Inferior parietal cortex (tissue), 1 donor: ENCODE measurements around the gene IP6K3.
A peak's percentile ranks its signal among the peaks of the same experiment; 100 is the strongest.

Experiments
- DNase-seq: peaks from one replicate; pipeline ENCODE4 v3.0.0-alpha.2; 2016; ENCODE audit errors: extremely low spot score

IP6K3 gene

DNA sequence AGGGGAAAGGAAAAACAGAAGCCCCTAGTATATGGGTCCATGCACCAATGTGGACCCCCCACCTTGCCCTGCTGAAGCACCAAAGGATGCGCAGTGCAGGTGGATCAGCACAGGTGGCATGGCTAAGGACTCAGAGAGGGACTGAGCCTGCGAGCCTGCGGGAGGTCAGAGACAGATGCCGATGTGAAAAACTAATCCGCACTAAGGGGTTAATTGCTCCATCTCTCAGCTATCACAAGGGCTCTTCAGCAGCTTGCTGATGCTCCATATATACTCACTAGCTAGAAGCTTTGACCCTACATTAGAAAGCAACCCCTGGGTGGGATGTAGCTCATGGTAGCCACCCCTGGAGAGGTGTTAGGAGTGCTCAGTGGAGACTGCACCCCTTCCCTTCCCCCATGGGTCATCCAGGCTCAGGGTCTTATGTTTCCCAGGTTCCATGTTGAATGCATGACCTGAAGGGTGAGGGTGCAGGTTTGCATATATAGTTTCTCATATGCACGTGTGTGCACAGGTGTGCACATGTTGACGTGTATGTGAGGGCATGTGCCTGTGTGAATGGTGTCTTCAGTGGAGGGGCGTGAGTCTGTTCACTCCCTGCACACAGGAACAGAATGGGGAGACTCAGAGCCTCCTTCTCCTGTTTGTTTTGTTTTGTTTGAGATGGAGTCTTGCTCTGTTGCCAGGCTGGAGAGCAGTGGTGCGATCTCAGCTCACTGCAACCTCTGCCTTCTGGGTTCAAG lies 13.4 kb upstream of the IP6K3 start:
- DNase-seq = no peak

DNA sequence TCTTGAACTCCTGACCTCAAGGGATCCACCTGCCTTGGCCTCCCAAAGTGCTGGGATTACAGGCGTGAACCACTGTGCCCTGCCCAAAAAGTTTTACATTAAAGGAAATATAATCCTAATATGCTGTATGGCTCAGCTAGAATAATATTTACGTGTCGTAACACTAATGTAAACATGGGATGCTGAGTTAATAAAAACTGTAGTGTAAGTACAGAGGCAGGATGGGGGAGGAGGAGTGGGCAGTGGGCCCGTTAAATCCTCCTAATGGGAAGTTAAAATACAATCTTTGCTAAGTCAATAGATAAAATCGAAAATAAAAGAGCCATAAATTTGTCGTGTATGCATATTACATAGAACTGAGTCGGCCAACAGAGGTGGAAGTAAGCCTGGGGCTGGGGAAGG lies 12.1 kb upstream of the IP6K3 start:
- DNase-seq = no peak

DNA sequence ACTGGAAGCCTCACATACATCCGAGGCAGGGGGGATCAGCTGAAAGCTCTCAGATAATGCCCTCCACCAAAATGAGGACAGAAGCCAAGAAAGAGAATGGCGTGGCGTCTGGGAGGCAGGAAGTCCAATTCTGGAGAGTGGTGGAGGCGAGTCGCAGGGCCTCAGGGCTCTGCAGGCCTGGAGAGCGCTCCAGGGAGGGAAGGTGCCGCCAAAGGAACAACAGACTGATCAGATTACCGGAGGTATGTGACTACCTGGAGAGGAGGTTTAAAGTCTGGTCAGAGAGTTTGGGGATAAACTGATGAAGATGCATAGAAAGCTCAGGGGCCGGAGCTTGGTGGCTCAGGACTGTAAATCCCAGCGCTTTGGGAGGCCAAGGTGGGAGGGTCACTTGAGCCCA lies 11.2 kb upstream of the IP6K3 start:
- no peak for DNase-seq

DNA sequence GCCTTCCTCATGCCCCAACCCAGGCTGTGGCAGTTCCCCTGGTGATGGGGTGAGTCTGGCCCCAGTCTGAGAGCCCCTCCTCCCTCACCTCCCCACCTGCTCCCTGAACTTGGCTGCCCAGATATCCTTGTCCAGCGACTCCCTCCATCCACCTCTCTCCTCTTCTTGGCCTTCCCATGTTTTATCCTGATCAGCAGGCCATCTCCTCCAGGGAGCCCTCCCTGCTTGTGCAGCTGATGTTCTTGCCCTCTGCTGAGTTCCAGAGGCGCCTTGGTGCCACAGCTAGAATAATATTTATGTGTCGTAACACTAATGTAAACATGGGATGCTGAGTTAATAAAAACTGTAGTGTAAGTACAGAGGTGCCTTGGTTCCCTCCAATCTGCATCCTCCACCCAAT lies 10.4 kb upstream of the IP6K3 start:
- DNase-seq = no peak

DNA sequence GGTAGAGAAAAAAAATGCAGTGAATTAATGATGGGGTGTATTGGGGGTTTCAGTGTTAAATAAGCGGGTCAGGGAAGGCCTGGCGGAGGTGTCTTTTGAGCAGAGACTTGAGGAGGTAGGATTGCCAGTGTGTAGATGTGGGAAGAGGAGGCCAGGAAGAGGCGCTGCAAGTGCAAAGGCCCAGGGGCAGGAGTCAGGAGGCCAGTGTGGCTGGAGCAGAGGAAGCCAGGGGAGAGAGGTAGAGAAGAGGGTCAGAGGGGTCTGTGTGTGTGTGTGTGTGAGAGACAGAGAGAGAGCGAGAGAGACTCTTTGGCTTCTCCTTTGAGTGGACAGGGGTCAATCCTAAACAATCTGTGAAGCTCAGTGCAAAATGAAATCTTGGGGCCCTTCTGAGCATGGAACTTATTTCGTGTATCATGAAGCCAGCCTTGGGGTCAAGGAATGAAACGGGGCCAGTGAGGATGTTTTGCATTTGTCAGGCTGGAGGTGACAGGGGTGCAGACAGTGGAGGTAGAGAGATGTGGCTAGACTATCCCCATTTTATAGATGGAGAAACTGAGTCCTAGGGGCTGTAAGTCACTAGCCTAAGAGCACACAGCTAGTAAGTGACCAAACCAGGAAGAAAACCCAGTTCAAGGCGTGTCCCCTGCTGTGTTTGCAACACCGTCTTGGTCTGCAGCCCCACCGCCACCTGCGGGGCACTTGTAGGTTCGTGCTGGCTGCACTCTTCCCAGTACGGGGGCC lies 9.7 kb upstream of the IP6K3 start:
- DNase-seq = no peak

DNA sequence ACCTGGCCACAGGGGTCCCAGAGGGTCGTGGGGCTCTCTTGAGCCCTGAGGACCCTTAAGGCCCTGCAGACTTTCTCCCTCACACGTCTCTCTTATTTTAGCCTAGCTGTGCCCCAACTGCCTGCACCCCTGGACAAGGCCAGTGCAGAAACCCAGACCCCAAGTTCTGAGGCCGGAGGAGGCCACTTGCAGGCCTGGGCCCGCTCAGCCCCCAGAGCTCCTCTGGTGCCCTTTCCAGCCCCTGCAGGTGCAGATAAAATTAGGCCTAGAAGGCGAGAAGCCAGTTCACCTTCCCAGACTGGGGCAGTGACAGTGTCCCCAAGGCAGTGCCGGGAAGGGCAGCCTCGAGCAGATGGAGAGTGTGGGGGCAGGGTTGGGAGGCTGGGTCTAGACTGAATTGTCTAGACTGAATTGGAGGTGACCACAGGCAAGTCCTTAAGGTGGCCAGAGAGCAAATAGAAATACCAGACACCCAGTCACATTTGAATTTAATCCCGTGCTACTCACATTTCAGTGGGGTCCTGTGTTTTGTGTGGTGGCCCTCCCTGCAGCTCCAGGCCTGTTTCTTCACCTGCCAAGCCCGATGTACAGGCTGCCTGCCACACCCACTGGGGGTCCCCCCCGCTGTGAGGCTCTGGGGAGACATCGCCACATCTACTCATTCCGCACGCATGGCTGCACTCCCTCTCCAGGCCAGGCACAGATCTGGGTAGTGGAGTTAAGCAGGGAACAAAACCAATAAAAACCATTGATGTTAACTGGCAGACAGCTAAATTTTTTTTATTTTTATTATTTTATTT lies 8.6 kb upstream of the IP6K3 start:
- DNase-seq = no peak

DNA sequence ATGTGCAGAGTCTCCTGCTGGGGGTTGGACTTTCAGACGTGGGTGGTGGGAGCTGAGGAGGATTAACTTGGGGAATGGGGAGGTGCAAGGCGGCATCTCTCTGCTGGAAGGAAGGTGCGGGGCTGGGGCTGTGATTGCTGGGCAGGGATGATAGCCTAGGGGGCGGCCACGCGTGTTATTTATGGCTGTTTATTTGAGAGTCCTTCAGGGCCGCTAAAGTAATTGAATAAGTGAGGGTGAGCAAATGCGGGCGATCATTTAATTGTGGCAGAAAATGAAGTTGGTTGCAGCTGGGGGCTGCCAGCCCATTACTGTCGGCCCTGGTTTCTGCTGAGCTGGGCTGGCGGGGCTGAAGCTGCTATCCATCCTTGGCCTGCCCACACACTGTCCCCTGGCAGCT lies 7.5 kb upstream of the IP6K3 start:
- no peak for DNase-seq

DNA sequence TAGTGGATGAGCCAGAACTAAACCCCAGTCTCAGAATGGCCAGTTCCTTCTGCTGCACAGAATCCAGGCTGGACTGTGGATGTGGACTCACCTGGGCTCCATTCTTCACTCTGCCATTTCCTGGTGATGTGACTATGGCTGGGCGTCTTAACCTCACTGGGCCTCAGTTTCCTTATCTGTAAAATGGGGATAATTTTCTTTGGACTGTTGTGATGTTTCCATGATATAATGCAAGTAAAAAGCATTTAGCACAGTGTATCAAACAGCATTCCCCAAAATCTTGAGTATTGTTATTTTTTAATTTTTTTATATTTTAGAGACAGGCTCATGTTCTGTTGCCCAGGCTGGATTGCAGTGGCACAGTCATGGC lies 5.9 kb upstream of the IP6K3 start:
- no peak for DNase-seq

DNA sequence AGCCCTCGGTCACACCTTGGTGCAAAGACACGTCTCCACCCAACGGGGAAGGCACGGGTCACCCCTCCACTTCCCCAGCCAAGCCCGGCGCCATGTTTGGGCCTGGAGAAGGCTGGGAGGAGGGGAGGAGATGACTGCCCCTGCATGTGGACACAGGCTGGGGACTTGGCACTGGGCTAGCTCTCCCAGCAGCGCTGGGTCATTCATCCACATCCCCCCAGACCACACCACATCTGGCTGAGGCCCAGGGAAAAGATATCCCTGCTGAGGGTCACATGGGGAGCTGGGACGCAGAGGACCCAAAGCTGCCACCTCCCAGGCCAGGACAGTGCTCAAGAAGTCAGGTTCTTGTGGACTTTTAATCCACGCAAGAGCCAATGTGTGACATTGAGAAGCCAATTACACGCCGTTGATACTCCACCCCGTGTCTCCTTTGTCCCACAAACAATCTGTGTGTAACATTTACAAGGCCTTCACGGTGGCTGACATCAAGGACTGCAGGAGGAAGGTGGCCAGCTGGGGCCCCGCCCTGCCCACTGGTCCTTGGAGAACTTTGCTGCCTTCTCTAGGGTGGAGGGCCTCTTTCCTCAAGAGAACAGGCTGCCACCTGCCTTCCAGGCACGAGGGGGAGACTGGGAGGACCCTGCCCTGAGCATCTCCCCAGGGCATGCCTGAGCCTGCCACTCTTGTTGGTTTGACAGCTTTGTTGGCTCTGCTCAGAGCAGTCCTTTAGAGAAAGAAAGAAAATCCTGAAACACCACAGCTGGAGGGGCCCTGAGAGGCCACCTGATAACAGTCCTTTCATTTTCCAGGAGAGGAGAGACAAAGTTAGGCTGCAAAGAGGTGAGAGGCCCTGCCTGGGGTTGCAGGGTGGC lies 5.3 kb upstream of the IP6K3 start:
- no peak for DNase-seq

DNA sequence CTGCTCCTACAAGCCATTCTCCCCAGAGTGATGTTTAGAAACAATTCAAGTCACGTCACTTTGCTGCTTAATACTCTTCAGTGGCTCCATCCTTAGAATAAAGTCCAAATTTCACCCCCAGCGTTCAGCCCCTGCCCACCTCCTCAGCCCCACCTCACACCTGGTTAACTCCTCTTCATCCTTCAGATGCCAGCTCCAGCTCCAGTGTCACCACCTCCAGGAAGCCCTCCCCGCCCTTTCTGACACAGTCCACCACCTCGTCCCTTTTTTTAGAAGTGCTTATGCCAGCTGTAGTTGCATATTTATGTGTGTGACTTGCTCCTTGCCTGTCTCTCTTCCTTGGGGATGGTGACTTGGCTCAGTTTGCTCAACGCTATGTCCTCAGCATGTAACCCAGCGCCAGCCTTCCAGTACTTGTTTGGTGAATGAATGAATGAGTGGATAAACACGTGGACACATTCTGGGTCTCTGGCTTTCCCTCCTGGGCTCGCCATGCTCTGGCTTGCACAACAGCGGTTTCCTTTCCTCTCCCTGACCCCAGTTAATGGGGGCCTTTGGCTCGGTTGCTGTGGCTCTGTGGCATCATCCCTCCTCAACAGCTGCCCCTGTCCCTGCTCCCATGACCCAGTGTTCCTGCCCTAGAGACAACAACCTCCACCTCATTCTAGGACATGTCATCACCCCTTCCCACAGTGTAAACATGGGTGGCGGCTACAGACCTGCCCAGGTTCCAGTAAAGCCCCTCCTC lies 3.7 kb upstream of the IP6K3 start:
- DNase-seq = no peak

DNA sequence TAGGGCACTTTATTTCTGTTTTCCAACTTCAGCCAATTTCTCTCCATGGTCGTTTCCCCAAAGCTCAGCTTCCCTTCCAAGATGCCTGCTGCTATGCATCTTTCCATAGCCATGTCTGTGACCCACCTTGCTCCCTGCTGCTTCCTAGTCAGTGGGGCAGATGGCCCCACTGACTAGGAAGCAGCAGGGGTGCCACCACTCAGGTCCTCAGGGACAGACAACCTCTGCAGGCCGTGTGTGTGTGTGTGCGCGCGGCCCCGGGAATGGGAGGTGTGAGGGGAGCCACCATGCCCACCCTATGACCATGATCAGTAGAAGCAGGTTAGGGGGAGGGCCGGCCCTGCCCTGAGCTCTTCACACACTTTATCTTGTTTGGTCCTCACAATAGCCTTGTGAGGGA lies 2.7 kb upstream of the IP6K3 start:
- DNase-seq = no peak

DNA sequence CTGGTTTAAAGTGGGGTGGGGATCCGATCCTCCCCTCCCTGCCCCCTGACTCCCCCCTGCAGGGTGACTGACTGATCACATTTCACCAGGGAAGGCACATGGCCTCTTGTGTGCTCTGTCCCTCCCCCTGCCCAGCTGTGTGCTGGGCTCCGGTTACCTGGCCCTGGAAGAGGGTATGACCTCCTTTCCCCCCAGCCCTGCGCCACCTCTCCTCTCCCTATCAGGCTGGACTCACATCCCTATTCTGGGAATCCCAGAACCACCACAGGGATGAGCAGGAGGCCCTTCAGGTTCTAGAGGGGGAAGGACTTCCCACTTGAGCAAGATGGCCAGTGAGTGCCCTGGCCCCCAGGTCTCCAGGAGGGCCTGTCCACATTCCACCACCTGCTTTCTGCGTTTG lies 2.1 kb upstream of the IP6K3 start:
- no peak for DNase-seq

DNA sequence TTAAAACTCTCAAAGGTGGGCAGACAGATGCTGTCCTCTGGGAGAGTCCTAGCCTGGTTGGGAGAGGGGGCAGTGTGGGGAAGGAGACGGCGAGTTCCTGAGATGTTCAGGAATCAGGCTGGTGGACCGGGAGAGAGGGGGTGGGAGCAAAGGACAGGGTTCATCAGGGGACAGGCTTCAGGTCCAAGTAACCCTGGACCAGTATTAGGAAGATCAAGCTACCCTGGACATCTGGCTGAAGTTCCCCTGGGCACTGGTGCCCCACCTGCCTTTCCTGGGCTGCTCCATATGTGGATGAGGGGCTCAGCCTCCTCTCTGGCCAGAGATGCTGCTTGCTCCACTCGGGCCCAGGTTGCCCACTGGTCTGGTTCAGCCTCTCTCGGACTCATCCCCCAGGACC lies 1.1 kb upstream of the IP6K3 start:
- DNase-seq = no peak

DNA sequence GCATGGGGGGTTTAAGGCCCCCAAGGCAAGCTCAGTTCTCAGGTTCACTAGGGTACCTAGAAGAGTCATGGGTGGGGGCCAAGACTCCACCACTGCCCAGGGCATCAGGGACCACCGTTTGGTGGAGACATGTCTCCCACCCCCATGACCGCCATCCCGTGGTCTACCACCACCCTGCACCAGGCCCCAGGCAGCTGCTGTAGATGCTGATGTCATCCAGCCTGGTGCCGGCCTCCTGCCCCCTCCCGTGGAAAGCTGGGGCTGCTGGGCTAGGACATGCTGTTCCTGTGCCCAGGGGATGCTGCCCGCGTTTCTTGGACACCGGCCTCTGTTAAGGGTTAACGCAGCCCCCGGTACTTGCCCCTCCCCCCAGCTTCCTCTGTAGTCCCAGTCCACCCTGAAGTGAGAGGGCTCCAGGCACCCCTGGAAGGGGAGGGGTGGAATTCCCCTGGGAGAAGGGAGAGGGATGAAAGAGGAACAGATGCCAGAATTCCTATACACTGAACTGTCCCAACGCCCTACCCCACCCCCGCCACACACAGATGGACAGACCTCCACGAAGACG lies 587 bp downstream of the IP6K3 start:
- DNase-seq = peak; percentile 48

DNA sequence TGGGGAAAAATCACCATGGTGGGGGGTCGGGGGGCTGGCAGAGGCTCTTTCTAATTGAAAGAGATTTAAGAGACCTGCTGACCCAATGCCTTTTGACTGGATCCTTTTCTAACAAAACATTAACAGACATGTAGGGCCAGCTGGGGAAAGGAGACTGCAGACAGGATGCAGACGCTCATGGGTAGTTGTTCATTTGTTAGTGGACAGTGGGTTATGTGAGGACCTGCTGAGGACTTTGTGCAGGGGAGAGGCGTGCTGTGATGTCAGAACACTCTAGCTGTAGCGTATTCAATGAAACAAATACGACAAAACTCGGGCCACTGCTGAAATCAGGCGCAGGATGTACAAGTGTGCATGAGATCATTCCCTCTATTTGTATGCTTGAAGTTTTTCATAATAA lies 1.2 kb downstream of the IP6K3 start:
- DNase-seq = peak; percentile 13

DNA sequence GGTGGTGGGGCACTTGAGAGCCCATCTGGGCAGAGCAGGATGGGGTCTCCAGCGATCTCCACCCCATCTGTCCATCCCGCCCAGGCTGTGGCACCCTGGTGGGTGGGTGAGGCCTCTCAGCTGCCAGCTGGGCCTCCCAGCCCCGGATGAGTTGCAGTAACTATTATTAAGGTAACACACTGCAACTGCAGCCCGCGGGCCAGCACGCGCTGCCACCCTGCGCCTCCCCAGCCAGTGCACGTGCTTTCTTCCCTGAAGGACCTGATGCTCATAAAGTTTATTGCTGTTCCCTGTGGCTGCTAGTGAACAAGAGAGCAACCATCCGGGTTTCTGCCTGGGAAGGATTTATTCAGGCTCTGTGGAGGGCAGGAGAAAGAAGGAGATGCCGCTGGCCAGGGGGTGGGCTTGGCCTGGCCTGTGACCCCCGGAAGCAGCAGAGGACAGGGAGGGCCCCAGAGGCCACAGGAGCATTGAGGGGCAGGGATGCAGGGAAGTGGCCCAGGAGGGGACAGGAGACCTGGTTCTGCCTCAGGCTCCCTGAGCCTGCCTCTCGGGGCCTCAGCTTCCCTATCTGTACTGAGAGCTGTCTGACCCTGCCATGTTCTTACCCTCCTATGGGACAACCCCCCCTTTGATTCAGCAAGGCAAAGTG lies 1.7 kb downstream of the IP6K3 start:
- no peak for DNase-seq

DNA sequence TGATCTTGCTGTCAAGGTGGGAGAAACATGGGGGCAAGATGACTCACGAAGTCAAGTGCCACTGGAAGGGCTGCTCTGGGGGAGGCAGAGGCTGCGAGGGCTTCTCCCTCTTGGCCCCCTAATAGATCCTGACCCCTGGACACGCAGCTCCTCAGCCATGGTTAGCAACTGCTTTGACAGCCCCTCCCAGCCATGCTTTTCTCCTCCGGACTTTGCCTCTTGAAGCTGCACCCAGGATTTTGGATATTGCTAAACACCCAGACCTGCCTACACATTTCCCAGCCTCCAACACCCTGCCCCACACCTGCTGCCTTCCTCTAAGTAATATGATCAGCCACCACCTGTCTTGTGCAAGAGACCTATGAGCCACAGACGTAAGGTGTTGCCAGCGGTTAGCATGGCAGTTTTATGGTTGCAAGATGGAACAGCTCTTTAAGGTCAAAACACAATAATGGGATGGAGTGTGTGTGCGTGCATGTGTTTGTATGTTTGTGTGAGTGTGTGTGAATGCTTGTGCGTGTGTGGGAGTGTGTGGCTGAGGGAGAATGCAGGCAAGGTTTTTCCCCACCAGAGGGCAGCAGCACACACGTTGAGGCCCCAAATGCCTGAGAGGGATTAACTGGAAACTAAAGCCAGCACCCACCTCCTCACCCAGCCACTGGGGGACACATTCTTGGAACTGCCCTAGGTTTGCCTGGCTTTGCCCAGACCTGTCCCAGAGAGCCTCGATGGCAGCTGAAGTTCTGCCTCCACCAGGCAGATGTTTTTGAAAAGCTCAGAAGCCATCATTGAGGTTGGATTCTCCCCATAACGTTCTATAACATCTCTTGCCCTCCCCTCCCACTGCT lies 2.5 kb downstream of the IP6K3 start:
- peak; percentile 87 for DNase-seq

DNA sequence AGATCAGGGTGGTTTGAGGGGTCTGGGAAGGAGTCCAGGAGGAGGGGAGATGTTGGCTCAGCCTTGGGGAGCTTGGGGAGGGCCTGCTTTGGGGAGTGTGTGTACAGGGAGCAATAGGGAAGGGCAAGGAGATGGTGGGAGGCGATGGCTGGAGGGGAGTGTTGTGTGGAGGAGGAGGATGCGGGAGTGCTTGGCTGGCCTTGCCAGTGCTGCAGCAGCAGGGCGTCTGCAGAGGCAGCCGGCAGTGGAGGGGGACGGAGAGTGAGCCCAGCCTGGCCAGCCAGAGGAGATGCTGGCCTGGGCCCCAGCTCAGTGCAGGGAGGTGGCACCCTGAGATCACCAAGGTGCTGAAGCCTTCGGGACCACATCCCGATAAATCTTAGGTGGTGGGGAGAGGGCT lies 3.9 kb downstream of the IP6K3 start:
- no peak for DNase-seq

DNA sequence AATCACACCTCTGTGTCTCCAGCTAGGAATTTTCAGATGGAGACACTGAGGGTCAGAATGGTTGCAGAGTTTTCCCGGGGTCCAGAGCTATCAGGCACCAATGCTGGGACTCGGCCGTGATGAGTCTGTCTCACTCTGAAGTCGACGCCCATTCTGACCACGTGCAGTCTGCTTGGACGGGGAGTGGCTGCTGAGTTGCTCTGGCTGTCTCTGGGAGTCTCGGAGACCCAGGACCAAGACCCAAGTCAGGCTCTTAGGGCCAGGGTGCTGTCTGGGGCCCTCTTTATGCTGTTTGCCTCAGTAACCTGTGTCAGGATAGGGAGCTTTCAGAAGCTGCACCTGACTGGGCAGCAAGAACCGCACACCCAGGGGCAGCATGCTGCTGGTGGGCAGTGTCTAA lies 4.6 kb downstream of the IP6K3 start:
- no peak for DNase-seq
